ENCODE results near the gene PXMP2. TPM values are rescaled to one million over a fixed set of nuclear protein-coding genes. Genes with fewer than 3 reads are reported as not detected.
"Not testable (repeated sequence)": the region's sequence is repeated elsewhere in the genome, so short reads cannot be mapped to it uniquely, and the experiment has no call there.

Gene PXMP2
- polyA plus RNA-seq, 1 donor, result 13.4 TPM

DNA sequence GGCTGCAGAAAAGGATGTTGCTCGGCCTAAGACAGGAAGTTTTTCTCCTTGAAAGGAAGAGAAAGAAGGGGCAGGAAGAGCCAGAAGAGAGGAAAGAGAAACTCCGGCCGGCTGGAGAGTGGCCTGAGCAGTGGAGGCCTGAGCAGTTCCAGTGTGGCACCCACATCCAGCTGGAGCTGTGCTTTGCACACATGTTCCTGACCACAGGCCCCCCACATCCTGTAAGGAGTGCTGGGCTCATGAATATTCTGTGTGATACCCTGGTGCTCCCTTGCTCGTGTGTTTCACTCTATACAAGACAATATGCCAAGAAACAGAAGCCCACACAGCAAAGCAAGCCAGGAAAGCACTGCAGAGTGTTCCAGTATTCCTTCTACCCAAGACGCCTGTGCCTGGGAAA, 27.3 kb upstream of the PXMP2 start:
- no peak for DNase-seq (ENCODE audit: low read depth)

DNA sequence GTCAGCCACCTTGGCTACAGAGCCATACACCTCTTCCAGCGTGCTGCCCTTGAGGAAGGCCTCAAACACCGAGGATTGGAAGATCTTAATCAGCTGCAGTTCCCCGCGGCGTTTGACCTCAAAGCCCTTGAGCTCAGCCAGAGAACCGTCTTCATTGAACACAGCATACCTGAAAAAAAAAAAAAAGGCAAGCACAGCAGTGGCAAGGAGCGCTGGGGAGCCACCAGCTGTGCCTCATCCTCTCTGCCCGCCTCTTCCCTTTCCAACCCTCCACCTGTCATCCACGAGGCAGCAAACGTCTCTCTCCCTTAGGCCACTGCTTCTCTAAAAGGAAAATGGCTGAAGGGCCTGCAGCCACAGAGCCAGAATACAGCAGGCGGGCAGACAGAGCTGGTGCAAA, 26.4 kb upstream of the PXMP2 start:
- no peak for DNase-seq (ENCODE audit: low read depth)

DNA sequence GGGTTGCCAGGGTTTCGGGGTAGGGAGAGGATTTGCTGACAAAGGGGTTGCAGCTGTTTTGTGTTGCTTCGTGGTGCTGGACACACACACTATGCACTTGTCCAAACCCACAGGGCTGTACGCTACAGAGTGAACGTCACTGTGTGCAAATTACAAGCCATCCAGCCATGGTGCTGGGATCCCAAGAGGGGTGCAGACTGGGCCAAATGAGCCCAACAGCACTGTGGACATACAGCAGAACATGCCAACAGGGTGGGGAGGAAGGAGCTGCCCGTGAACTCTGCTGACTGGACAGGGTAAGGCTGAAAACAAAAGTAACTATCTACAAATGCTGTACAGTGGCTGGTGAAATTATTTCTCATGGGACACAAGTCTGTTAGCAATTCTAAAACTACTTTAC, 25.4 kb upstream of the PXMP2 start:
- DNase-seq (ENCODE audit: low read depth), result no peak

DNA sequence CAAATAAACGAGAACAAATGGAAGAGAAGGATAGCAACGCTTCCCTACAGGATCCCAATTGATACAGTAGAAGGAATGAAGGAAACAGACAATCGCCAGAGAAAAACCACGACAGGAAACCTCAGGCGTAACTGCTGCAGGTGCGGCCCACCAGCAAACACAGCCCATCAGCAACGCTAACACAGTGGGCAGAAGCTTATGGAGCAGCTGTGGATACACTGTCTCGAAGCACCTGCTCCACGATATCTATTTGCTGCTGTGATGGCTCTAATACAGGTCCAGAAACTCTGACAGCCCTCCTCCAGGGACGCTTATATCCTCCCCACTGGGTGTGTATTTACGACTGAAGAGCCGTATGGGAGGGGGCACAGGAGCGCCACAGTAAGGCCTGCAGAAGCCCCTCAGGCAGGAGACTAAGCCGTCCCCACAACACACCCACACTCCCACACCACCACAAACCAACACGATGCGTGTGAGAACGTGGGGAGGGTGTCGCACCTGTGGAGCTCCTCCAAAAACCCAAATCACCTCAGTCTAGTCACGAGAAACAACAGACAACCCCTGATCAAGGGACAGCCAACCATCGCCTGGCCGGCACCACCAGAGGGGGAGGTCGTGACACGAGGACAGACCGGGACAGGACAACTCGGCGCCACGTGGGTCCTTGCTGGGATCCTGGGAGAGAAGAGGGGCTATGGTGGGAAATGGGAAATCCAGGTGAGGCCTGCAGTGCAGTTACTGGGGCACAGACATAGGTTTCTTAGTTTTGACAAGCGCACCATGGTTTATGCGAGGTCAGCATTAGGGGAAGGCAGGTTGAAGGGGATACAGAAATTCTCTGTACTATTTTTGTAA, 24.3 kb upstream of the PXMP2 start:
- DNase-seq (ENCODE audit: low read depth), result no peak

DNA sequence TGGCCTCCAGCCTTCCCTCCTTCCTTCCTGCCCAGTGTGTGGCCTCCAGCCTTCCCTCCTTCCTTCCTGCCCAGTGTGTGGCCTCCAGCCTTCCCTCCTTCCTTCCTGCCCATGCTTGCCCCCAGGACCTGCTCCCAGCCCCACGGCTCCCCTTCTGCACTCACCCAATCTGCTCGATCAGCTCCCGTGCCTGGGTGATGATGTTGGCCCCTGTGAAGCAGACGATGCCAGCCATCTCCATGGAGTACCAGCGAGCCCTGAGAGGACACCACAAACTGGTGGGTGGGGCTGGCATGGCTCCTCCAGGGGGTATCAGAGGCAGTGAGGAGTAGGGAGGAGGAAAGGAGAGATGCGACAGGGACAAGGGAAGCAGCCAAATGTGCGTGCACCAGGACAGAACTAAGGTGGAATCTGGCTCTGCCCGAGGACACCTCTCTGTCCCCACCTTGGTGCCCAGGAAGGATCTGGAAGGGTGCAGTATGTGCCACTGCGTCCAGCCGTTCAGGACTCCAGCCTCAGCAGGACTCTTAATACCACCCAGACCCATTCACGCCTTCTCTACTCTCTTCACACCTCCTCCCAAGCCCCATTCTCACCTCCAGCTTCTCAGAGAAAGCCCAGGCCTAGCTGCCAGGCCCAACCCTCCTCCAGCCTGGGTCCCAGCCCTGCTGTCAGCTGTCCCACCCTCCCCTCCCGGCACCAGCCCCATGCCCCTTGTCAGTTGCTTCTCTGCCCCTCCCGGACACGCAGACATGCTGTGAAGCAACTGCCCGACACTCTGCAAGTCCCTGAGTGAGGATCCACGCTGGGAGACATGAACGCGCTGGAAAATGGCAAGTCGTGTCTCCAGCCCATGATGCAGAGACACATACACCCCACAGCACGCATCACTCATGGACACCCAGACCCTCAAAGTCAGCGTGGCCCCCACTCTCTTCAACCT, 22.9 kb upstream of the PXMP2 start:
- no peak for DNase-seq (ENCODE audit: low read depth)

DNA sequence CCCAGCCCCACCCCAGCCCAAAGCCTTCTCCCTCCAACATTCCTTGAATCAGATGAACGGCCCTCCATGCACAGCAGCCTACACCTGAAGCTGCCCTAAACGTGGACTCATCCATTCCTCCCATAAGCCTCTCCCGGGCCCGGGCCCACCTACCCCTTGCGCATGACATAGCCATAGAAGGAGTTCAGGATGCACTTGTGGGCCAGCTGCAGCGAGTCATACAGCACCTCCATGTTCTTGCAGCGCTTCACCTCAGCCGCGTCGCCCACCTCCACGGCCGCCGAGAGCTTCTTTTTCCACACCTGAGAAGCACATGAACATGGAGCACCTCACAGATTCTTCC, 22.3 kb upstream of the PXMP2 start:
- DNase-seq (ENCODE audit: low read depth), result no peak

DNA sequence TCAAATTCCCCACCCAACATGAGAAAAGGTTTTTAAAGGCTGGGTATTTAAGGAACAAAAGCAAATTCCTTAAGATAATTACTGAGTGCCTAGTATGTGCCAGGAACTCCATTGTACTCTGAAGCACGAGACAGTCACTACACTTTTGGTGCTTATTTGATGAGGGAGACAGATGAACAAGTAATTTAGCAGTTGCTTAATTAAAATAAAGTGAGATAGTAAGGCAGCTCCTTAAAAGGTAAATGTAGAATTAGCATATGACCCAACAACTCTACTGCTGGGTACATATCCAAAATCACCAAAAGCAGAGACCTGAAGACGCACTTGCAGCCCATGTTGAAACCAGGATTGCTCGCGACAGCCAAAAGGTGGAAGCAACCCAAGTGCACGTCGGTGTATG, 21.6 kb upstream of the PXMP2 start:
- DNase-seq (ENCODE audit: low read depth), result no peak

DNA sequence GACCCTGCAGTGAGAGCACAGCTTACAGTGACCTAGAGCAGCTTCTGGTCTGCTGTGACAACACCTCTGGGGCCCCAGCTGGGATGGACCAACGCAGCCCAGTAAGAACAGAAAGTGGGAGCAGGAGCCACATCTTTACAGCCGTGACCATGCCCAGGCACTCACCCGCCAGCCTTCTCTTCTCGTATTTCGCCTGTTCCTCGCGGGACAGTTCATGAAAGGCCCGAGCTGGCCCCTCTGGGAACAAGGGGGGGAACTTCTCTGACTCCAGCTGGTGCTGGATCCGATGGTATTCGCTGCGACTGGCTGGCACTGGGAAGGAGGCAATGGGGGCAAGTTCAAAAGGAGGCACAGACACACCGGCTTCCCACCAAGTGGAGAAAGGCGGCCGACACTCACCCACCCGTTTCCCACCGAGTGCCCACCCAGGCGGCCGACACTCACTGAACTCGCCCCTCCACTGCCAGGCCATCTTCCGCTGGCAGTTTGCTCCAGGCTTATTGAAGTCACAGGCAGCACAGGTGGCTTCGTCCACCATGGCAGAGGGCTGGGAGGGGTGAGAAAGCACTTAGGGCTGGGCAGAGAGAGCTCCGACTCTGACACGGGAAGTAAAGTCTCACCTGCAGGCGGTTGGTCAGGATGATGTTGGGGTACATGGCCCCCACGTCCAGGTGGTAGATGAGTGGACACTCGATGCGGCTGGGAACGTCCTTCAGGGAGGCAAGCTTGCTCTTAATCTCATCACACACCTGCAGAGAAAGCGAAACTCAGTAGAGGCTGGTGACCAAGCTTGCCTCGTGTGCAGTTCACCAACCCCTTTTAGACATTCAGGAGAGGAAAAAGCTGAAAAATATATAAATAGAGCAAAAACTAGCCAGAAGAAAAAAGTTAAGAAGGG, 18.9 kb upstream of the PXMP2 start:
- no peak for DNase-seq (ENCODE audit: low read depth)

DNA sequence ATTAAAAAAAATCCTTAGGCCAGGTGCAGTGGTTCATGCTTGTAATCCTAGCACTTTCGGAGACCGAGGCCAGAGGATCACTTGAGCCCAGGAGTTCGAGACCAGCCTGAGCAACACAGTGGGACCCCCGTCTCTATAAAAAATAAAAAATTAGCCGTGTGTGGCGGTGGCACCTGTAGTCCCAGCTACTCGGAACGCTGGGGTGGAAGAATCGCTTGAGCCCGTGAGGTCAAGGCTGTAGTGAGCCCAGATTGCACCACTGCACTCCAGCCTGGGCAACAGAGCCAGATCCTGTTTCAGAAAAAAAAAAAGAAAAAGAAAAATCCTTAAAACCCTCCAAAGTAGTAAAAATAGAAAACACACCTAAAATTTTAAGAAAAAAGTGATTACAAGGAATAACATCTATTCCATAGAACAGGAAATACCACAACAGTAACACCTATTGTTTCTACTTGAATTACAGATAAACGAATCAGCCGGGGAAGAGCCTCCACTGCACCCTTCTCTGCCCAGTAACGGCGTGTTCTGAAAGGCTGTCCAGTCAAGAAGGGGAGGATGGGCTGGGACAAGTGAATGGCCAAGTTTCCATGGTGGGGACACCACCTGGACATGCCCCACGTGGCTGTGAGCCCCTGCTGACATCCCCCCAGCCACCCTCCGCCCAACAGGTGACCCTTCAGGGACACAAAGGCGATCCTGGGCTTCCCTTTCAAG, 18.1 kb upstream of the PXMP2 start:
- DNase-seq (ENCODE audit: low read depth), result no peak

DNA sequence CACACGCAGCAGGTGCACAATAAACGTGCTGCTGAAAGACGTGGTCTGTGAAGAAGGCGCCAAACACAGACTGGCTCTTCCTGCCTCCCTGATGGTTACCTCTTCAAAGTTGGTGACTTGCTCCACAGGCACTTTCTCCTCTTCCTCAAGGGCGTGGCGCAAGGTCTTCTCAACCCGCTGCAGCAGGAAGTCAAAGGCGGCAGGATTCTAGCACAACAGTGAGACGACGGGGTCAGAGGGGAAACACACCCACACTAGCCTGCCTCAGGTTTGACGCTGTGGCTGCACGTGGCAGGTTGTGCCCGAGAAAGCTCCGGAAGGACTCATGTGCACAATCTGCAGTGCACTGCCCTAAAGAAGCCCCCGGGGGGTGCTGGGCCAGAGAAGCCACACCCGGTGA, 15.3 kb upstream of the PXMP2 start:
- no peak for DNase-seq (ENCODE audit: low read depth)

DNA sequence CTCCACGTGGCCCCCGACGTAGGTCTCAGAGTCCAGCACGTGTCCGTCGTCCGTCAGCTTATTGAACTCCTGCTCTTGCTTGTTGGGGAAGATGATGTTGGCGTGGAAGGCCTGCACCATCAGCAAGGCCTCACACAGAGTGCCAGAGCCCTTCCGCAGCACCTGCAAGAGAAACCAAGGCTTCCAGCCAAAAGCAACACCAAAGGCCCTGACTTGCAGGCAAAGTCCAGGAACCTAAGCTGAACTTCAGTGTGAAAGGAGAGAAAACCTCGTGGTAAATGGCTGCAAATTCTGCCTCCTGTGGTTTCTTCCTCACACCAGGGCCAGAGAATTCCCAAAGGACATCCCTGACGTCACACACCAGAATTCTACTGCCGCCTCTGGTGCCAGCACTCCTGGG, 14.7 kb upstream of the PXMP2 start:
- no peak for DNase-seq (ENCODE audit: low read depth)

DNA sequence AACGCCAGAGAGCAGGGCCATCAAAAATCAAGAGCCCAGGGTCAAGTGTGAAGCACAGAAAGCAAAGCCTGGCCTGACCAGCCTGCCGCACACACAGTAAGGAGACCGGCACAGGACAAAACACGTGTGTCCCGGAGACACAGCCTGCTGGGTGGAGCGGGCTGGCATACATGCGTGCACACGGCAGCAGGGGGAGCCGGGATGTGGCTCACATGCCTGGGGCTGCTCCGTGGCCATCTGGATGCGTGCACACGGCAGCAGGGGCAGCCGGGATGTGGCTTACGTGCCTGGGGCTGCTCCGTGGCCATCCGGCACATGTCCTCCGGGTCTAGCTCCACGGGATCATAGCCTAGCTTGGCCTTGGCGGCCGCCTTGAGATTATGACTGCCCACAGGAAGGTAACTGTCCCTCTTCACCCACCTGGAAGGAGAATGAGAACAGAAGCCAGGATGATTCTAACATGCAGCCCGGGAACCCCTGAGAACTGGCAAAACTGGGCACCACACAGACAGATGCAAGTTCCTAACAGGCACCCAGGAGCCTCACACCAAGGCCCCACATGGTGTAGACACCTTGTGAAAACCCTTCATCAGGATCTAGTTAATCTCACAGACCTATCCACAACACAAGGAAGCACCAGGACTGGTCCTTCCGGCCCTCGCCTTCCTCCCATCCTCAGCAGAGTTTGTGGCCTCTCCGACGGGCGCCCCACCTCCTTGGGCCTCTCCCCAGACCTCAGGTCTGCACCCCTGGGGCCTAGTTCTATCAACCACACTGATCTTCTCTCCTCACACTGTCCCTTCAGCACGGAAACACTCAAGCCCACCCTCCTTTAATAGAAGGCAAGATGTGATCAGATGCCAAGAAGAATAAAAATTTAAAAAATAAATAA, 13.9 kb upstream of the PXMP2 start:
- no peak for DNase-seq (ENCODE audit: low read depth)

DNA sequence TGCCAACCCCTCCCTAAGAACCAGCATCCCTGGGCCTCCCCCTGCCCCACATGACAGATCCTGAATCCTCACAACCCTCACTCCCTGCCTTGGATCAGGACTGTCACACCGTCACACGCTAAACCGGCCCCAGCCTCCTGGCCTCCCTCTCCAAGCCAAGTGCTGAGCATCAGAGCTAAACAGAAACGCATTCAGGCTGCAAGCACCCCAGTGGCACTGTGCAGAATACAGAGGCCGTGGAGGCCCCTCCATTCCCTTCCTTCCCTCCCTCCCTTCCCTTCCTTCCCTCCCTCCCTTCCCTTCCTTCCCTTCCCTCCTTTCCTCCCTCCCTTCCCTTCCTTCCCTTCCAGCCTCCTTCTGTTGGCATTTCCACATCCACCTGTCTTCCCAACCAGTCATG, 12.8 kb upstream of the PXMP2 start:
- DNase-seq (ENCODE audit: low read depth), result no peak

DNA sequence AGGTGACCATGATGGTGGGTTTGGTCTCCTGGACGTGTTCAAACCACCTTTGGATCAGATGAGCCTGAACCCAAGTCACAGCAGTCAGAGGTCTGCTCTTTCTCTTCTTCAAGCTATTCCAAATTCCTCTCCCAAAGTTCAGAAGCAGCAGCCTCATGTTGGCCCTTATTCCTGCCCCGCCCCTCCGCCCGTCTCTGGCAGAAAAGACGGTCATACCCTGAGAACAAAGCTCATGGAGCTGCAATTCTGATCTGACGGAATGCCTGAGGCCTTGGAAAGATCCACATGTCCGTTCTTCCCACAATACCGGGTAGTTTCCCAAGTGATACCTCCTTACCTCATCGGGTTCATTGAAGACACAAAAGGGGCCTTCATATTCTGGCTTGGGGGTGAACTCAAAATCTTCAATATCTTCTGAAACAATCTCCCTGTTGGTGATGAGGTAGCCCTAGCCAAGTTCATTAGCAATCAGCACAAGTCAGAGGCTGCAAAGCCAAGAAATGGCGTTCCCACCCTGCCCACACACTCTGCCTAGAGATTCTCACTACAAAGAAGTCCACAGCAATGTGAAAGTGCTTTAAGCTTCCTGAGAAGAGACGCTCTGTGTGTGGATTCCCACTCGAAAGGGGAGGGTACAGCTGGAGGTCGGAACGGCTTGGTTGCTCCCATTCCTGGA, 11.5 kb upstream of the PXMP2 start:
- no peak for DNase-seq (ENCODE audit: low read depth)

DNA sequence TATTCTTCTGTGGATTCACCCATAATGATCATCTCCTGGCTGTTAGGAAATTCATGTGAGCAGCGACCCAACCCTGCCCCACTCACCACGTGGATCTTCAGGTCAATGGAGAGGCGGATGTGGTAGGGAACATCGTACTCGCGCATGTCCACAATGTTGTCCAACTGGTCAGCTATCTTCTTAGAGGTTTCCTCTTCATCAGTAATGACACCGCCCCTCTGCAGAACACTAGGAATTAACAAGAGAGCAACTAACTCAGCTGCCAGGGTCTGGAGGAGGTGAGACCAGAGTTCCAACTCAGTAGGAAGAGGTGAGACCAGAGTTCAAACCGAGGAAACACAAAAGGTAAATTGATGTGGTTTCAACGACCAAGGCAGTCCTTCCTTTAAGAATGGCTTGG, 9.9 kb upstream of the PXMP2 start:
- no peak for DNase-seq (ENCODE audit: low read depth)

DNA sequence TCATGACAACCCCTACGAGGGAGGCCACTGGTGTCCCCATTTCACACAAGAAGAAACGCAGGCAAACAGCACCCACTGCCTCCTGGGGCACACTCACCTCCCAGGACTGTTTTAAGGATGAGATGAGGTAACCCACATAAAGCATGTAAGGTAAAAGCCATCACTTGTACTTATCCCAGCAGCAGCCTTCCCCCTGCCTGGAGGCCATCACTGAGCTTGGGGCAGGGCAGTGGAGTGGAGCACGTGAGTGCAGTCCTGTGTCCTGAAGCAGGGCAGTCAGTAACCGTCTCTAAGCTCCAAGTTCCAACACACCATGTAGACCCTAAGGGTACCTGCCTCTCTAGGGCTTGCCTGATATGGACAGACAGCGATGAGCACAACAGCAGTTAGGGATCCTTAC, 2.0 kb upstream of the PXMP2 start:
- DNase-seq (ENCODE audit: low read depth), result no peak

DNA sequence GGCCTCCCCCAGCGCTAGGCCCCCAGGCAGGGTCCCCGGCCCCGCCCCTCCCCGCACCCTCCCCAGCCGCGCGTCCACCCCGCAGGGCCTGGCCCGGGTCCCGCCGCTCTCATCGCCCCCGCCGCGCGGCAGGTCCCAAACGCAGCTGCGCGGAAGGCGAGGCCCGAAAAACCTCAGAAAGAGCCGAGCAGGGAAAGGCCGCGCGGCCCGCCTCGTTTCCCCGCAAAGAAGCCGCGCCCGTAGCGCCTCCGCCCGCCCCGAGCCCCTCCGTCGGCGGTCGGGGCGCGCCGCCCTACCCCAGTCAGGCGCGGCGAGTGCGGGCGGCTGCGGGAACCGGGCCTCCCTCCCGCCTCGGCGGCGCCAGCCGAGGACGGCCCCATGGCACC, 569 bp upstream of the PXMP2 start:
- no peak for DNase-seq (ENCODE audit: low read depth)

DNA sequence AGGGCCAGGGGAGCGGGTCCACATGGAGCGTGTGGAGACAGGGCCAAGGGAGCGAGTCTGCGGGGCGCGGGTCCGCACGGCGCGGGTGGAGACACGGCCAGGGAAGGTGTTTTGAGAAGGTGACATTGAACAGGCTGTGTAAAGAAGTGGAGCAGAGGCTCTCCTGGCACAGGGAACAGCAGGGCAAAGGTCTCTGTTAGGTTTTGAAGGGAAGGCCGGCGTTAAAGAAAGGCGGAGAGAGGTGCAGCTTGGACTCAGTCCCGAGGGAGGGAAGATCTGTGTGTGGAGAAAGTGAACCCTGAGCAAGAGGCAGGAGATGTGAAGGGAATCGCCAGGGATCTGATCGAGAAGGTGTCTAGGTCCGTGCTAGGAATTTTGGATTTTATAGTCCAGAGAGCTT, 1.8 kb downstream of the PXMP2 start:
- DNase-seq (ENCODE audit: low read depth), result no peak

DNA sequence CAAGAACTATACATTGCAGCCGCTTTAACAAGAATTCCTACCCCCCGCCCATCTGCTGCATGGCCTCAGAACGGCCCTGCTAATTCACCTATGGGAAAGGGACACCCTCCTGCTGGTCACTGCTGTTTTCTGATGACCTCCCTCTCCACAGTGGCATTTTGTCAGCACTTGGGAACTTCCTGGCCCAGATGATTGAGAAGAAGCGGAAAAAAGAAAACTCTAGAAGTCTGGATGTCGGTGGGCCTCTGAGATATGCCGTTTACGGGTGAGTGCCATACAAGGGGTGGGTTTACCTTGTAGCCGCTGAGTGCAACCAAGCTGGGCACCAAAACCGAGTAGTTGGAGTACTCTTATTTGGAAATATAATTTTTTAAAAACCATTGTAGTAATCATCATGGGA, 2.7 kb downstream of the PXMP2 start:
- DNase-seq (ENCODE audit: low read depth), result no peak

DNA sequence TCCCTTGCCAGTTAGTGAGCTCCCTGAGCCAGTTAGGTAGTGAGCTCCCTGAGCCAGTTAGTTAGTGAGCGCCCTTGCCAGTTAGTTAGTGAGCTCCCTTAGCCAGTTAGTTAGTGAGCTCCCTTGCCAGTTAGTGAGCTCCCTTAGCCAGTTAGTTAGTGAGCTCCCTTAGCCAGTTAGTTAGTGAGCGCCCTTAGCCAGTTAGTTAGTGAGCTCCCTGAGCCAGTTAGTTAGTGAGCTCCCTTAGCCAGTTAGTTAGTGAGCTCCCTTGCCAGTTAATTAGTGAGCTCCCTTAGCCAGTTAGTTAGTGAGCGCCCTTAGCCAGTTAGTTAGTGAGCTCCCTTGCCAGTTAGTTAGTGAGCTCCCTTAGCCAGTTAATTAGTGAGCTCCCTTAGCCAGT, 4.6 kb downstream of the PXMP2 start:
- not testable (repeated sequence) for DNase-seq (ENCODE audit: low read depth)
